ENCODE results near the gene ENTPD8. TPM values are rescaled to one million over a fixed set of nuclear protein-coding genes. Genes with fewer than 3 reads are reported as not detected.

Gene ENTPD8
- total and polyA plus RNA-seq, 7 donors, result 0.01 TPM; not detected in 6

GRCh38 chr9:137421838-137422603 is 19.1 kb downstream of the ENTPD8 start:
- intact Hi-C loops (cut with DNase I), result loop anchor here in 1 of 2 donors (5.0 kb wide), 1 partner anchor 100 kb away; no protein-coding TSS in a partner anchor
- Histone ChIP-seq H3K4me3 (peak overlapping the region; percentile 97), H3K27ac (peak overlapping the region; percentile 80), H3K9me3 (no peaks in the 10 kb centered on the region), H3K36me3 (ENCODE audit: insufficient read depth in 1 of 2, low read depth in 1 of 2) (peaks cover 0 to 1% of the 10 kb centered on the region in 2 donors), H3K4me1 (peaks cover 24% of the 10 kb centered on the region), H3K27me3 (ENCODE audit: insufficient read depth in 3 of 3, low read length in 2 of 3) (no peaks in the 10 kb centered on the region)
- ATAC-seq (no peak), DNase-seq (no peak)
- no peak for TF ChIP-seq CTCF (IDR thresholded peaks at IDR 0.05)
- WGBS, 3 donors, result 1% methylated on average over 11 of the region's 11 CpGs

- TF ChIP-seq CTCF (IDR thresholded peaks at IDR 0.05), result no peak
- Histone ChIP-seq H3K9me3 (no peaks in the 10 kb centered on the region), H3K27me3 (ENCODE audit: insufficient read depth in 3 of 3, low read length in 2 of 3) (no peaks in the 10 kb centered on the region), H3K27ac (peak overlapping the region; percentile 41), H3K4me3 (peak overlapping the region; percentile 55), H3K4me1 (peaks cover 14% of the 10 kb centered on the region), H3K36me3 (ENCODE audit: insufficient read depth in 1 of 2, low read depth in 1 of 2) (no peaks in the 10 kb centered on the region)
- intact Hi-C loops (cut with DNase I), result no loop called here
- peak; percentile 35 to 78 (median 40) for ATAC-seq
- DNase-seq, result peak in 1 of 2 donors; percentile 61
- 79 to 89% (median 87%) methylated on average over 92 to 99 of the region's 99 CpGs for WGBS, 3 donors
Measured at GRCh38 chr9:137417161-137418021, 23.8 kb downstream of the ENTPD8 start.

- ATAC-seq, result peak in 2 of 4 donors; percentile 6 to 9
Measured at GRCh38 chr9:137416563-137417151, 24.5 kb downstream of the ENTPD8 start.

More at GRCh38 chr9:137416563-137417151, 24.5 kb downstream of the ENTPD8 start:
- WGBS, 3 donors, result 90 to 93% (median 92%) methylated on average over 45 of the region's 45 CpGs
- Histone ChIP-seq H3K36me3 (ENCODE audit: insufficient read depth in 1 of 2, low read depth in 1 of 2) (no peaks in the 10 kb centered on the region), H3K27me3 (ENCODE audit: insufficient read depth in 3 of 3, low read length in 2 of 3) (no peaks in the 10 kb centered on the region), H3K9me3 (no peaks in the 10 kb centered on the region), H3K4me3 (peak overlapping the region; percentile 55), H3K27ac (peak overlapping the region; percentile 41), H3K4me1 (peaks cover 13% of the 10 kb centered on the region)
- intact Hi-C loops (cut with DNase I), result no loop called here
- peak in 1 of 2 donors; percentile 54 for DNase-seq
- no peak for TF ChIP-seq CTCF (IDR thresholded peaks at IDR 0.05)
